Inflammatory macrophage treated with lipopolysaccharide for 4 hours (primary cell): Measurements from ENCODE around the gene HTR3E.
"Not testable (repeated sequence)": the region's sequence is repeated elsewhere in the genome, so short reads cannot be mapped to it uniquely, and the experiment has no call there.

Experiments used
- DNase-seq: peaks from one replicate; pipeline ENCODE4 v3.0.0-alpha.2; 2020

Gene HTR3E

DNA sequence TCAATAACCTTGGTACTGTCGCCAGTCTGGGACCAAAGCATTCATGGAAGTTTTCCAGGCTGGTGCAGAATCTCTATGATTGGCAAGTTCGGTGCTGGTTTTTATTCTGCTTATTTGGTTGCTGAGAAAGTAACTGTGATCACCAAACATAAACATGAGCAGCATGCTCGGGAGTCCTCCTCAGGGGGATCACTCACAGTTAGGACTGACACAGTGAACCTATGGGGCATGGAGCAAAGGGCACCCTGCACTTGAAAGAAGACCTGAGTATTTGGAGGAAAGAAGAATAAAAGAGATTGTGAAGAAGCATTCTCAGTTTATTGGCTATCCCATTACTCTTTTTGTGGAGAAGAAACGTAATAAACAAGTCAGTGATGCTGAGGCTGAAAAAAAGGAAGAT, 19.2 kb downstream of the HTR3E start:
- DNase-seq, result no peak

DNA sequence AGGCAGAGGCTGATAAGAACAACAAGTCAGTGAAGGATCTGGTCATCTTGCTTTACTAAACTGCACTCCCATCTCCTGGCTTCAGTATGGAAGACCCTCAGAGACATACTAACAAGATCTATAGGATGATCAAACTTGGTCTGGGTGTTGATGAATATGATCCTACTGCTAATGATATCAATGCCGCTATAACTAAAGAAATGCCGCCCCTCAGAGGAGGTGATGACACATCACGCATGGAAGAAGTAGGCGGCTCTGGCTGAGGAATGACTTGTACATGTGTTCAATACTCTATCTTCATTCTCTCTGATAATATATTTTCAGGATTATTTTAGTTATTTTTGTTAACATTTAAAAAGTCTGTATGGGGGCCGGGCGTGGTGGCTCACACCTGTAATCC, 20.8 kb downstream of the HTR3E start:
- DNase-seq, result no peak

DNA sequence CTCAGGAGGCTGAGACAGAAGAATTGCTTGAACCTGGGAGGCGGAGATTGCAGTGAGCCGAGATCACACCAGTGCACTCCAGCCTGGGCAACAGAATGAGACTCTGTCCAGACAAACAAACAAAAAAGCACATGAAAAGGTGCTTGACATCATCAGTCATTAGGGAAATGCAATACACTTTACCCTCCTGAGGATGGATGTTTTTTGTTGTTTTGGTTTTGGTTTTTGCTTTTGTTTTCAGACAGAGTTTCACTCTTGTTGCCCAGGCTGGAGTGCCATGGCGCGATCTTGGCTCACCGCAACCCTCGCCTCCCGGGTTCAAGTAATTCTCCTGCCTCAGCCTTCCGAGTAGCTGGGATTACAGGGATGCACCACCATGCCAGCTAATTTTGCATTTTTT, 24.2 kb downstream of the HTR3E start:
- DNase-seq, result not testable (repeated sequence)

DNA sequence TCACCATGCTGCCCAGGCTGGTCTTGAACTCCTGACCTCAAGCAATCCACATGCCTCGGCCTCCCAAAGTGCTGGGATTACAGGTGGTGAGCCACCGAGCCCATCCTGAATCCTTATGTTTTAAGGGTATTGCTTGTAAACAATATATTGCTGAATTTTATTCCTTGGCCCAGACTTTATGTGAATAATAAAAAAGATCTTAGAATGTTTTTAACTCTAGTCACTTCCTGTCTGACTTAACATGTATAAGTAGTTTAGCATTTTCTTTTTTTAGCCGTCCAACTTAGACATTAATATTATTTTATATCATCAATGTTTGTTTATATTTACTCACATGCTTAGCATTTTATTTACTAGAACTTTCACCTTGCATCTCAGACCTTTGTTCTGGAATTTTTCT, 29.1 kb downstream of the HTR3E start:
- no peak for DNase-seq

DNA sequence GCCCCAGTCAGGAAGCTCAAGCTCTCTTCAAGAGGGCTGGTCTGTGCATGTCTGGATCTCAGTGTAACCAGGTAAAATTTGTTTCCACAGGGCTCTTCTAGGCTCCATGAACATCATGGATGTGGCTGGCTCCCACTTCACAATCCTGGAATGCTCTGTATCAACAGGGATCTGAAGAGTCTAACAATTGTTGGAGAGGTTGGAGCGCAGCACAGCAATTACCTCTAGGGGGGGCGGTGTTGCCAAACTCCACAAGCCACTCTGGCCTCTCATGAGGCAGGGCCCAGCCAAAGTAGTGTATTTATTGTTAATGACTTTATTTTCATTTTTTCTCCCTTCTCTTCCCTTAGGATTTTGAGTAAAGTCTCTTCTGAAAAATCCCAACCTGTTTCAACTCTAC, 32.1 kb downstream of the HTR3E start:
- peak; percentile 36 for DNase-seq

DNA sequence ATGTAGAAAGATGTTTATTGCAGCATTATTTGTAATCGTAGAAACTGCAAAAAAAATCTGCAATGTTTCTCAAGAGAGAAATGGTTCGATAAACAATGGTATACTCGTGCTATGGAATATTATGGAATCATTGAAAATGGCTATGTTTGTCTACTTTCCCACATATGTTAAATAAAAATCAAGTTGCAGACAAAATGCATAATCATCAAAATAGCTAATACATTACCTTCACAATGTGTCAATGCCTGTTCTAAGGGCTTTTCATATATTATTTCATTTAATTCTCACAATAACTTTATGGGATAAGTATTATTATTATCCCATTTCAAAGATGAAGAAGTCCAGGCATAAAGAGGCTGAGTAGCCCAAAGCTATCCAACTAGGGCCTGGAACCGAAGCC, 36.1 kb downstream of the HTR3E start:
- DNase-seq, result no peak

DNA sequence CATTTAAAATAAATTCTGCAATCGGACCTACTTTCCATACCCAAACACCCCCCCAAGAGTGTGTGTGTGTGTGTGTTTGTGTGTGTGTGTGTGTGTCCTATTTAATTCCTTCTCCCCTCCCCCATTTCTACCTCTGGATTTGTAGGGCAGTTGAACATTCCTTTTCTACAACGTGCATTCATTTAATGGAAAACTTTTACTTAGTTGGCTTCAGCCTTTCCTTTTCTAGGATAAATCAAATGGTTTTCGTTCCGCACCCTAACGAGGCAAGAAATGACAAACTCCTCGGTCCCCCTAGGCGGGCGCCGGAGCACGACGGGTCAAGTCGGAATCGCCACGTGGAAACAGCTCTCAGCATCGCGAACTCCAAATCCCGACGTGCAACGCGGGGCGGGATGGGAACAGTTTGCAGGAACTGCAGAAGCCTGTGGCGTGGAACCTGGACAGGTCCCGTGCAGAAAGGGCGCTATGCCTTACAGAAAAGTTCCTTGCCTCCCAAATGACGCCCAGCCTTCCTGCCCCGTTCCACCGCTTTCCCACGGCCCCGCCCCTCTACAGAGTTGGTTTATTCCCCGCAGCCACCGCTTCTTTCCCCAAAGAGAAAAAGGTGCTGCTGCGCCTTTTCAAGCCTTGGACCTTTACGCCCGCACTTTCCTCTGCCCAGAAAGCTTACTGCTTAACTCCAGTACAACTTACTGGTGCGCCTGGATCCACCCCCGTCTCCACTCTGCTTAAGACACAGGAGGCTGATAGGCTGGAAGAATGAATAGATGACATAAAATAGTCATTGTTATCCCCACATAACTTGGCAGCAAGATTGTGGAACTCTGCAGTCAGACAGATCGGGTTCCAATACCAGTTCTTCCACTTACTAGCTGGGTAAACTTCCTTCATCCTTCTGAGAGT, 37.2 kb downstream of the HTR3E start:
- DNase-seq, result peak; percentile 70

DNA sequence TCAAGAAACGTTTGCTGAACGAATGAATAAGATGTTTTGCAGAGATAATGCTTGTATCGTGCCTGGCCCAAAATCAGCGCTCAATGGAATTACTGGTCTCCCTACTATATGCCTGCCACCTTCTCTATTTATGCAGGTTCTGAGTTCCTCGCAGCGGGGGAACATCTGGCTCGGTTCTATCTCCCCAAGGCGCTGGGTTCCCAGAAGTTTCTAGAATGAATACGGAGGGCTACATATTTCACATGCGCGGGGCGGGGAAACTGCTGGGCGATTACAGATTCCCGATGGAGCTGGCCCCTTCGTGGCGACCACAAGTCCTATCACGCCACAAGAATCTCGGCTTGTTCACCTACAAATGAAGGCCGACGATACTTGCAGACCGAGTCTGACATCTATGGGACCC, 37.9 kb downstream of the HTR3E start:
- DNase-seq, result no peak

DNA sequence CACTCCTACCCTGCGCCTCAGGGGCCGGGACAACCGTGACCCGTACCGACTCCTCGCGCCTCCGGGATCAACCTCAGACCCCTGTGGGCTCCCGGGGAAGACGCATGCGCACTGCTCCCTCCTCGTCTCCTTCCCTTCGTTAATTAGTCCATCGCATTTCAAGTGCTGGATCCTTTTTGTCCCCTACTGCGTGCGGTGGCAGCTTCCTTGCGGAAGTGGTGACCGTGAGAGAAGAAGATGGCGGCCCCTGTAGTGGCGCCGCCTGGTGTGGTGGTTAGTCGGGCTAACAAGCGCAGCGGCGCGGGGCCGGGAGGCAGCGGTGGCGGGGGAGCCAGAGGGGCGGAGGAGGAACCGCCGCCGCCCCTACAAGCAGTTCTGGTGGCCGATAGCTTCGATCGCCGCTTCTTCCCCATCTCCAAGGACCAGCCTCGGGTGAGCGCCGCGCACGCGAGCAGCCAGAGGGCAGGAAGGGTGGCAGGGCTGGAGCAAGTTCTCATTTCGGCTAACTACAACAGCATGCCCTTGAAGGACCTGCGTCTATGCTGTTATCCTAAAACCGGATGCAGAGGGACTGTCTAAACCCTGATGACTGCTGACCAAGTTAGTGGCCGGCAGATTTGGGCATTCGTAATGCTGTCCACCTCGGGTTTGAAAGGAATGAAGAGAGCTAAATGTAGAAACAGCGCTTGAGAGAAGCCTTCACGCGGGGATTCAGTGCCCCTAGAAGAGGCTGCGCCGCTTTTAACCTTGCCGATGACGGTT, 38.5 kb downstream of the HTR3E start, which contains the start of gene EIF2B5:
Gene EIF2B5 (plus strand): TSS at position 210 of the 762 bp plus-strand sequence. CDS start 28 bp downstream, at position 238.
- DNase-seq, result peak; percentile 95

DNA sequence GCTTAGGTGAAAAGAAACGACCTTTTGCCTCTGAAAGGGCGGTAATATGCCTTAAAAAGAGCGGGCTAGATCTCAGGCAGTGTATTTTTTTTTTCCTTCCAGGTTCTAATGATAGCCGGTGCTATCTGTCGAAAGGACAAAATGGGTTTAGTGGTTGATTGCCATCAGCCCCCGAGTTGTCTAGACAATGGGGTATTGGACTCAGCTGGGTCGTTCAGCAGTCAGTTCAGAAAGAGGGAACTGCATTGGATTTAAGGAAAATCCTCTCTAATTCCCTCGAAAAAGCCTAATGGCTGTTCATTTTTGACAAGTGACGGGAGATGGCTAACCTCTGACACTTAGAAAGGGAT, 39.0 kb downstream of the HTR3E start:
- no peak for DNase-seq

DNA sequence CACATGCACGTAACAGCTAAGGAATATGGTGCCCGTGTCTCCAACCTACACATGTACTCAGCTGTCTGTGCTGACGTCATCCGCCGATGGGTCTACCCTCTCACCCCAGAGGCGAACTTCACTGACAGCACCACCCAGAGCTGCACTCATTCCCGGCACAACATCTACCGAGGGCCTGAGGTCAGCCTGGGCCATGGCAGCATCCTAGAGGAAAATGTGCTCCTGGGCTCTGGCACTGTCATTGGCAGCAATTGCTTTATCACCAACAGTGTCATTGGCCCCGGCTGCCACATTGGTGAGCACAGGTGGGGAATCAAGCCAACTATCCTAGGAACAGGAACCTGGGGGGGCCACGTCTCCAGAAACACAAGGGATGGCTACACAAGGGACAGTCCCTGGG, 43.6 kb downstream of the HTR3E start:
- DNase-seq, result no peak

DNA sequence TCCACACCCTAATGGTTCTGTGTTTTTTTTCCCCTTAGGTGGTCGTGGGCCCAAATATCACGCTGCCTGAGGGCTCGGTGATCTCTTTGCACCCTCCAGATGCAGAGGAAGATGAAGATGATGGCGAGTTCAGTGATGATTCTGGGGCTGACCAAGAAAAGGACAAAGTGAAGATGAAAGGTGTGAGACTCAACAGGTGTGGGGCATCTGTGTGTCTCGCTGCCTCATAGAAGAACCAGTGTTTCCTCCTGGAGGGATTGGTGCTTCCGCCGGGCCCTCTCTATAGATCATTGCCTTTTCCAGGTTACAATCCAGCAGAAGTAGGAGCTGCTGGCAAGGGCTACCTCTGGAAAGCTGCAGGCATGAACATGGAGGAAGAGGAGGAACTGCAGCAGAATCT, 45.3 kb downstream of the HTR3E start:
- DNase-seq, result no peak

DNA sequence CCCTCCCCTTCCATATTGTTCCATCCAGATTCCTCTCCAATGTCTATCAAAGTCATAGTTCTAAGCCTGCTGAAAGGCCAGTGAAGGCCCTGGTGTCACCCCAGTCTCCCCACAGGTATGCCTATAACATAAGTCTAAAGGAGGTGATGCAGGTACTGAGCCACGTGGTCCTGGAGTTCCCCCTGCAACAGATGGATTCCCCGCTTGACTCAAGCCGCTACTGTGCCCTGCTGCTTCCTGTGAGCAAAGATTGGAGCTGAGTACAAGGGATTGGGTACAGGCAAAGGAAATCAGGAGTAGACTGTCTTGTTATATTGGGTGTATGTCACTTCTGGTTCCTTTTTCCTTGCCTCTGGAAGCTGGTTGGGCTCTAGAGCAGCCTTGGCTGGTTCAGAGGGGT, 46.5 kb downstream of the HTR3E start:
- DNase-seq, result no peak

DNA sequence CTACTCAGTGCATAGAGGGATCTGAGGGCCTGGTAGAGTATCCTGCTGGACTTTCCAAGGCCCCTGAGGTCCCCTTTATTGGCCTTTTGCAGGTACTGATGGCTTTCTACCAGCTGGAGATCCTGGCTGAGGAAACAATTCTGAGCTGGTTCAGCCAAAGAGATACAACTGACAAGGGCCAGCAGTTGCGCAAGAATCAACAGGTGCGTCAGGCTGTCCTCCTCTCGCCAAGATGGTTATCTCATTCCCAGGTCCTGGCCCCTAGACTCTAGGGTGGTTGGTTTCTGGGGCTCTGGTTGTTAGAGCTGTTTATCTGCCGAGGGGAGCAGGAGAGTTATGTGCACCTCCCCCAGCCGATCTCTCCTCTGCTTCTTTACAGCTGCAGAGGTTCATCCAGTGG, 47.6 kb downstream of the HTR3E start:
- no peak for DNase-seq

DNA sequence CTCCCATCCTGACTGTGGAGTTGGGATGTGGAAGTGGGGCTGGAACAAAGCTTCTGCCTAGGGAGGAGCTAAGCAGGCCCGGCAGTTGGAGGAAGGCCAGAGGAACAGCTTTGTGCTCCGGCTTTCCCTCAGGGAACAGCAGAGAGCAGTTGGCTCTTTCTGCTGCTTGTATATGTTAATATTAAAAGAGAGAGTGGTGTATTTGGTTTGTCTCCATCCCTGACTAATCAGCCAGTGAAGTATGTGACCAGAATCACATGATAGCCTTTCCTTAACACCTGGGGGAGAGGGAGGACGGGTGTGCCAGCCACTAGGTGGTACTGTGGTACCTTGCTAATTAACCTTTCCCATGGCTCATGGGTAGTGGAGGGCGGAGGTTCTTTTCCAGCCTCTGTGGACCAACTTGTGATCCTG, 48.3 kb downstream of the HTR3E start:
- DNase-seq, result peak; percentile 35

DNA sequence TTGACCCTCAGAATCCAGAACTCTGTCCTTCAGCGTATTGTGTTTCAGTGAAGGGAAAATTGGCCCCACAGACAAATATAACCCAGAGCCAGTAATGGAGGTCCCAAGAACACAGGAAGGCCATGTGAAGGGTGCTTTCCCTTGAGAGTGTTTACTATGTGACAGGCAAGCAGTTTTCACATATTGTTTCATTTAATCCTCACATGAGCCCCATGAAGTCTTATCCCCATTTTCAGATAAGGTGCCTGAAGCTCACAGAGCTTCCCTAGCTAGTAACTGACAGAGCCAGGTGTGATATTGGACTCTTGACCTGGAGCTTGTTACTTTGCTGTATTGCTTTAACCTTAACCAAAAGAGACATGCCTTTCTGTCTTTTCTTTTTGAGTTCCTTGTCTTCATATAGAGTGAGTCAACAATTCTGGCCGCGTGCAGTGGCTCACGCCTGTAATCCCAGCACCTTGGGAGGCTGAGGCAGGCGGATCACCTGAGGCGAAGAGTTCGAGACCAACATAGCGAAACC, 48.9 kb downstream of the HTR3E start:
- DNase-seq, result no peak

DNA sequence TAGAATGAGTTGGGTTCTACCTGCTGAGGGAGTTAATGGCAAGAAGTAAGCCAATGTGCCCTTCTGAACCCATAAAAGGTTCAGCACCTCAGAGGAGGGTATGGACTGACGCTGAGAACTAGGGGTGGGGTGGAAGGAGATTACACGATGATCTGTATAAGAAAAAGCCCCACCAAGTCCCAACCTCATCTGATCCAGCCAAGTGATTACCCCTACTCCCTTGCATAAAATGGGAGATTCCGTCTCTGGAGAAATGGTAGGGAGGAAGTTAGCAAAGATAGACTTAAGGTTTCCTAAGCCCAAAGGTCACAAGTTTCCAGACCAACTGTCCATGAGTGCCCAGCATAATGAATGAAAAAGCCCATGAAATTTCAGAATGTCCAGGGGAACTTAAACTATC, 51.2 kb downstream of the HTR3E start:
- peak; percentile 95 for DNase-seq

DNA sequence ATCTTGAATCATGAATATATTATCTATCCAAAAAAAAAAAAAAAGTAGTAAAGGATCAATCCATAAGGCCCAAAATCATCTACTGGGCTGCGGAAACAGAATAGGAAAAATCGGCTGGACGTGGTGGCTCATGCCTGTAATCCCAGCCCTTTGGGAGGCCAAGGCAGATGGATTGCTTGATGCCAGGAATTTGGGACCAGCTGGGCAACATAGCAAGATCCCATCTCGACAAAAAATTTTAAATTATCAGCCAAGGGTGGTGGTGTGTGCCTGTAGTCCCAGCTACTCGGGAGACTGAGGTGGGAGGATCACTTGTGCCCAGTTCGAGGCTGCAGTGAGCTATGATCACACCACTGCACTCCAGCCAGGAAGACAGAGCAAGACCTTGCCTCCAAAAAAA, 52.3 kb downstream of the HTR3E start:
- no peak for DNase-seq

DNA sequence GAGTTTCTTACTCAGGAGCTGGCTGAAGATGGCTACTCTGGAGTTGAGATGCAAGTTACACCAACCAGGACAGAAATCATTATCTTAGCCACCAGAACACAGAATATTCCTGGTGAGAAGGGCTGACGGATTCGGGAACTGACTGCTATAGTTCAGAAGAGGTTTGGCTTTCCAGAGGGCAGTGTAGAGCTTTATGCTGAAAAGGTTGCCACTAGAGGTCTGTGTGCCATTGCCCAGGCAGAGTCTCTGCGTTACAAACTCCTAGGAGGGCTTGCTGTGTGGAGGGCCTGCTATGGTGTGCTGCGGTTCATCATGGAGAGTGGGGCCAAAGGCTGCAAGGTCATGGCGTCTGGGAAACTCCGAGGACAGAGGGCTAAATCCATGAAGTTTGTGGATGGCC, 52.9 kb downstream of the HTR3E start:
- not testable (repeated sequence) for DNase-seq

DNA sequence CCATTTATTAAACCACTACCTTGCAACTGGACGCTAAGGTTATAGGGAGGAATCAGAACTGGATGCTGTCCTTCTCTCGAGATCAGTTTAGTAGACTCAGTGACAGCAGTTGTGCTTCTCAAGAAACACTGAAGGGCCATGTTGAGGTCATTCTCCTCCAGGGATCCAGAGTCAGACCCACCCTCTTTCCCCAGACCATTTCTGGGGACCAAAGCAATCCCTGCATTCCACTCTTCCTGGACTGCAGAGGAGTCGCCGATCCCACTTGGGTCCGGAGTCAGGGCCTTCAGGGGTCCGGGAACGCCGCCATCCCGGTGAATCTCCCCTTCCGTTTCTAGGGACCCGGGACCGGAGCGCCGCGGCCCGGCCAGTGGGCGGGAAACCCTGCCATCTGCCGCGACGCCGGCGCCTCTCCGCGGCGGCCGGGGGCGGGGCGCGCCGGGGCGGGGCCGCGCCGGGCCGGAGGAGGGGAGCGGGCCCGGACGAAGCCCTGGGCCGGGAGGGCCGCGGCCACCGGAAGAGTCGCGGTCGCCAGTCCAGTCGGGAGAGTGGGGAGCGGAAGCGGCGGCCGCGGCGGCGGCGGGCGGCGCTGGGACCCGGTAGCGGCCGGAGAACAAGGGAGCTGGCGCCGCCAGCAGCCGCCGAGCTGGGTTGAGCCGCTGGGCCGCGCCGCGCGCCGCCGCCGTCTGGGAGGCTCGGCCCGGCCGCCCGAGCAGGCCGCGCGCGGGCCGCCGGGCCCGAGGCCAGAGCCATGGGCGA, 58.2 kb downstream of the HTR3E start, which contains the start of gene DVL3:
Gene DVL3 (plus strand): TSS at position 493 of the 759 bp plus-strand sequence. CDS start 259 bp downstream, at position 752.
- peak; percentile 73 for DNase-seq

DNA sequence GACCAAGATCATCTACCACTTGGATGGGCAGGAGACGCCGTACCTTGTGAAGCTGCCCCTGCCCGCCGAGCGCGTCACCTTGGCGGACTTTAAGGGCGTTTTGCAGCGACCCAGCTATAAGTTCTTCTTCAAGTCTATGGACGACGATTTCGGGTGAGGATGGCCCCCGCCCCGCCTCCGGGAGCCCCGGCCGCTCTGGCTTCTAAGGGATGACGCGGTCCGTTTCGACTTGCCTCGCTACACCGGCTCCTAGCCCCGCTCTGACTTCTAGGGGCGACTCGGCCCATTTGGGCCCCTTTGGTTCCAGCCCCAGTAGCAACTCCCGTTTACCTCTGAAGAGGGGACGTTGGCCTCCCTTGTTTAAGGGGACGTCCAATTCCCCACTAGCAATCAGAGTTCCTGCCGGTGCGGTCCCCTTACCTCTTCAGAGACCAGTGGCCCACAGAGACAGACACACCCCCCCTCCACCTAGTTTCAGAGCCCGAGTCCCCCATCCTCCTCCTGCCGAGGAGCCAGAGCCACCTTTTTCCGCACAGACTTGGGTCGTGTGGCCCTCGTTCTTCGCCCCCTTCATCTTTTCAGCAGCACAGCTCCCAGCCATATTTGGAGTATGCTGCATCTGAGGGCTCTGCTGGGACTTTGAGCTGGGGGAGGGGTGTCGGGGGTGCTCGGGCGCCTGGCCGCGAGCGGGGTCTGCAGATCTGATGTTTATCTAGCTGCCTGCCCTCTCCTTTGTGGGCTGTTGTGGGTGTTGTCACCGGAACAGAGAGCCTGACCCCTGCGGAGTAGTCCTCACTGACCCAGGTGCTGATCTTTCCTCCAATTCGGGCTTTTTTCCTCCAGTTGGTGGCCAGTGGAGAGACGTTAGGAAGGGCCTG, 59.0 kb downstream of the HTR3E start:
- peak; percentile 38 for DNase-seq

DNA sequence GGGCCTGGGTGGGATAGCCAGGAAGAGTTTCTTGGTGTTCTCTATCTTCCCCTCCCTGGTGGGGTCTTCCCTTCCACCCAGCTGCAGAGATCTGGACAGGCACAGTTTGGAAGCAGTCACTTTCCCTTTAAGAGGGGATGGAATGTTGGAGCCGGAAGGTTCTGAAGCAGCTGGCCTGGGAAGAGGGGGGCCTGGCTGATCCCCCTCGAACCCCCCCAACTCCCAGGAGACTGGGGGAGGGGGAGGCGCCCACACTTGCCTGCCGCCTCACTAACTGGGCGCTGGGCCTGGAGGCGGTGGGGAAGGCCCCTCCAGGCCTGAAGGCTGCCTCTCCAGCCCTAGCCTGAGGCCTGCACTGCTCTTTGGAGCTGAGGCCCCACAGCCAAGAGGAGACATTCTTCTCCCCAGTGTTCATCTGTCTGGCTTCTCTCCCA, 59.7 kb downstream of the HTR3E start:
- DNase-seq, result no peak
